Effector memory CD8-positive, alpha-beta T cell (primary cell): Measurements from ENCODE around the gene WSCD2.
A peak's percentile ranks its signal among the peaks of the same experiment; 100 is the strongest.

Experiments
- ATAC-seq: fragments of 150-1000 bp; cut with Tn5 transposase; replicated peaks from 2 replicates; pipeline ENCODE4 v1.10.0; 2021; ENCODE audit warnings: mild to moderate bottlenecking, moderate library complexity
- DNase-seq, 3 experiments: peaks; one replicate each; pipeline ENCODE4 v3.0.0; 2021
- H3K27ac Mint-ChIP-seq, 2 donors: one replicate each; pipeline ENCODE4 v1.8.0; 2022; ENCODE audit warnings: mild to moderate bottlenecking in 2 of 2, mixed read lengths in 2 of 2, moderate library complexity in 2 of 2
- H3K27me3 Mint-ChIP-seq, 2 donors: one replicate each; pipeline ENCODE4 v1.8.0; 2022; ENCODE audit warnings: mixed read lengths in 2 of 2
- H3K36me3 Mint-ChIP-seq: one replicate; pipeline ENCODE4 v1.8.0; 2022; ENCODE audit warnings: mild to moderate bottlenecking, moderate library complexity, mixed read lengths; ENCODE audit not compliant: insufficient read depth
- H3K4me1 Mint-ChIP-seq, 2 donors: one replicate each; pipeline ENCODE4 v1.8.0; 2022; ENCODE audit warnings: low read depth in 2 of 2, mixed read lengths in 2 of 2
- H3K4me3 Mint-ChIP-seq, 2 donors: one replicate each; pipeline ENCODE4 v1.8.0; 2022; ENCODE audit warnings: mild to moderate bottlenecking in 2 of 2, mixed read lengths in 2 of 2, moderate library complexity in 2 of 2
- H3K9me3 Mint-ChIP-seq, 2 donors: one replicate each; pipeline ENCODE4 v1.8.0; 2022; ENCODE audit warnings: mixed read lengths in 2 of 2

WSCD2 gene

GRCh38 chr12:108185002-108185401 lies 55.9 kb downstream of the WSCD2 start:
- Mint-ChIP-seq H3K4me3 (no peak overlapping the region), H3K27me3 (peaks cover 0 to 27% of the 10 kb centered on the region in 2 donors), H3K36me3 (no peaks in the 10 kb centered on the region), H3K4me1 (no peaks in the 10 kb centered on the region), H3K27ac (no peak overlapping the region), H3K9me3 (no peaks in the 10 kb centered on the region)
- no peak for ATAC-seq
- DNase-seq: no peak

- Mint-ChIP-seq H3K4me3 (no peak overlapping the region), H3K27me3 (peaks cover 0 to 41% of the 10 kb centered on the region in 2 donors), H3K9me3 (no peaks in the 10 kb centered on the region), H3K36me3 (no peaks in the 10 kb centered on the region), H3K4me1 (no peaks in the 10 kb centered on the region), H3K27ac (no peak overlapping the region)
- DNase-seq (no peak), ATAC-seq (no peak)
Measured at GRCh38 chr12:108187831-108188230, 58.7 kb downstream of the WSCD2 start.

- DNase-seq (no peak), ATAC-seq (no peak)
- H3K27me3 Mint-ChIP-seq: peaks cover 8 to 53% of the 10 kb centered on the region in 2 donors
- no peaks in the 10 kb centered on the region for H3K36me3 Mint-ChIP-seq
- no peaks in the 10 kb centered on the region for H3K9me3 Mint-ChIP-seq
- no peak overlapping the region for H3K4me3 Mint-ChIP-seq
- H3K27ac Mint-ChIP-seq: no peak overlapping the region
- no peaks in the 10 kb centered on the region for H3K4me1 Mint-ChIP-seq
Measured at GRCh38 chr12:108190529-108190928, 61.4 kb downstream of the WSCD2 start.

- DNase-seq (no peak), ATAC-seq (no peak)
- Mint-ChIP-seq H3K9me3 (no peaks in the 10 kb centered on the region), H3K27ac (no peak overlapping the region), H3K4me1 (no peaks in the 10 kb centered on the region), H3K36me3 (no peaks in the 10 kb centered on the region), H3K4me3 (no peak overlapping the region), H3K27me3 (peaks cover 8 to 49% of the 10 kb centered on the region in 2 donors)
Measured at GRCh38 chr12:108191086-108191485, 62.0 kb downstream of the WSCD2 start.

GRCh38 chr12:108191938-108192337 lies 62.9 kb downstream of the WSCD2 start:
- Mint-ChIP-seq H3K27me3 (peaks cover 8 to 41% of the 10 kb centered on the region in 2 donors), H3K9me3 (no peaks in the 10 kb centered on the region), H3K4me3 (no peak overlapping the region), H3K36me3 (no peaks in the 10 kb centered on the region), H3K4me1 (no peaks in the 10 kb centered on the region), H3K27ac (no peak overlapping the region)
- DNase-seq (no peak), ATAC-seq (no peak)

- Mint-ChIP-seq H3K4me3 (no peak overlapping the region), H3K36me3 (no peaks in the 10 kb centered on the region), H3K27me3 (peaks cover 20 to 37% of the 10 kb centered on the region in 2 donors), H3K27ac (no peak overlapping the region), H3K4me1 (no peaks in the 10 kb centered on the region), H3K9me3 (no peaks in the 10 kb centered on the region)
- no peak for DNase-seq
- ATAC-seq: no peak
Measured at GRCh38 chr12:108193493-108193892, 64.4 kb downstream of the WSCD2 start.

- no peak for ATAC-seq
- H3K36me3 Mint-ChIP-seq: no peaks in the 10 kb centered on the region
- no peaks in the 10 kb centered on the region for H3K9me3 Mint-ChIP-seq
- no peak overlapping the region for H3K27ac Mint-ChIP-seq
- peaks cover 21 to 40% of the 10 kb centered on the region in 2 donors for H3K27me3 Mint-ChIP-seq
- H3K4me1 Mint-ChIP-seq: no peaks in the 10 kb centered on the region
- no peak overlapping the region for H3K4me3 Mint-ChIP-seq
- DNase-seq: peak in 2 of 3 experiments; percentile 4 to 9
Measured at GRCh38 chr12:108193917-108194316, 64.8 kb downstream of the WSCD2 start.

- no peak overlapping the region for H3K4me3 Mint-ChIP-seq
- H3K9me3 Mint-ChIP-seq: no peaks in the 10 kb centered on the region
- H3K27ac Mint-ChIP-seq: no peak overlapping the region
- DNase-seq: no peak
- no peaks in the 10 kb centered on the region for H3K4me1 Mint-ChIP-seq
- no peaks in the 10 kb centered on the region for H3K36me3 Mint-ChIP-seq
- ATAC-seq: no peak
- H3K27me3 Mint-ChIP-seq: peaks cover 21 to 40% of the 10 kb centered on the region in 2 donors
Measured at GRCh38 chr12:108194585-108194984, 65.5 kb downstream of the WSCD2 start.

- DNase-seq: no peak
- ATAC-seq: no peak
- Mint-ChIP-seq H3K27ac (no peak overlapping the region), H3K9me3 (peaks cover 0 to 2% of the 10 kb centered on the region in 2 donors), H3K36me3 (no peaks in the 10 kb centered on the region), H3K4me1 (no peaks in the 10 kb centered on the region), H3K4me3 (no peak overlapping the region), H3K27me3 (peaks cover 21 to 47% of the 10 kb centered on the region in 2 donors)
Measured at GRCh38 chr12:108196319-108196718, 67.2 kb downstream of the WSCD2 start.

- H3K36me3 Mint-ChIP-seq: no peaks in the 10 kb centered on the region
- H3K9me3 Mint-ChIP-seq: peaks cover 0 to 2% of the 10 kb centered on the region in 2 donors
- no peak for ATAC-seq
- no peaks in the 10 kb centered on the region for H3K4me1 Mint-ChIP-seq
- H3K4me3 Mint-ChIP-seq: no peak overlapping the region
- peaks cover 21 to 46% of the 10 kb centered on the region in 2 donors for H3K27me3 Mint-ChIP-seq
- H3K27ac Mint-ChIP-seq: no peak overlapping the region
- DNase-seq: no peak
Measured at GRCh38 chr12:108196921-108197320, 67.8 kb downstream of the WSCD2 start.

- Mint-ChIP-seq H3K4me1 (no peaks in the 10 kb centered on the region), H3K36me3 (no peaks in the 10 kb centered on the region), H3K27ac (no peak overlapping the region), H3K4me3 (no peak overlapping the region), H3K27me3 (peaks cover 22 to 47% of the 10 kb centered on the region in 2 donors), H3K9me3 (peaks cover 0 to 2% of the 10 kb centered on the region in 2 donors)
- no peak for DNase-seq
- no peak for ATAC-seq
Measured at GRCh38 chr12:108198043-108198442, 69.0 kb downstream of the WSCD2 start.

GRCh38 chr12:108199106-108199505 lies 70.0 kb downstream of the WSCD2 start:
- H3K4me1 Mint-ChIP-seq: no peaks in the 10 kb centered on the region
- DNase-seq: no peak
- ATAC-seq: no peak
- H3K27me3 Mint-ChIP-seq: peaks cover 20 to 48% of the 10 kb centered on the region in 2 donors
- H3K36me3 Mint-ChIP-seq: no peaks in the 10 kb centered on the region
- peaks cover 0 to 2% of the 10 kb centered on the region in 2 donors for H3K9me3 Mint-ChIP-seq
- no peak overlapping the region for H3K4me3 Mint-ChIP-seq
- H3K27ac Mint-ChIP-seq: no peak overlapping the region

GRCh38 chr12:108201808-108202207 lies 72.7 kb downstream of the WSCD2 start:
- peaks cover 25 to 63% of the 10 kb centered on the region in 2 donors for H3K27me3 Mint-ChIP-seq
- H3K36me3 Mint-ChIP-seq: no peaks in the 10 kb centered on the region
- no peaks in the 10 kb centered on the region for H3K4me1 Mint-ChIP-seq
- ATAC-seq: no peak
- H3K4me3 Mint-ChIP-seq: no peak overlapping the region
- peaks cover 0 to 2% of the 10 kb centered on the region in 2 donors for H3K9me3 Mint-ChIP-seq
- no peak for DNase-seq
- no peak overlapping the region for H3K27ac Mint-ChIP-seq

- peaks cover 0 to 2% of the 10 kb centered on the region in 2 donors for H3K9me3 Mint-ChIP-seq
- no peak for ATAC-seq
- H3K27ac Mint-ChIP-seq: no peak overlapping the region
- DNase-seq: no peak
- H3K4me1 Mint-ChIP-seq: no peaks in the 10 kb centered on the region
- peaks cover 22 to 63% of the 10 kb centered on the region in 2 donors for H3K27me3 Mint-ChIP-seq
- no peaks in the 10 kb centered on the region for H3K36me3 Mint-ChIP-seq
- no peak overlapping the region for H3K4me3 Mint-ChIP-seq
Measured at GRCh38 chr12:108204117-108204987, 75.3 kb downstream of the WSCD2 start.
